K562 (cell line): ENCODE results near the gene LSM4. TPM values are rescaled to one million over a fixed set of nuclear protein-coding genes. Genes with fewer than 3 reads are reported as not detected.

Experiments
- CHCHD3 ChIP-seq: fragments of 250-450 bp; sonication (Bioruptor Pico); IDR thresholded peaks from 2 replicates; pipeline ENCODE4 v2.1.2; 2022; ENCODE audit warnings: mild to moderate bottlenecking
- DDX20 ChIP-seq: fragments of 450-650 bp; IDR thresholded peaks from 2 replicates; pipeline ENCODE4 v1.6.1; 2016; ENCODE audit warnings: missing genetic modification characterization, low read depth, mild to moderate bottlenecking, missing compliant biosample characterization, moderate library complexity
- FOS ChIP-seq: IDR thresholded peaks from 3 replicates; pipeline ENCODE4 v1.6.1; 2011; ENCODE audit not compliant: insufficient read length; ENCODE audit errors: extremely low read depth
- HNRNPK ChIP-seq: fragments of 200-400 bp; formaldehyde crosslinking; IDR thresholded peaks from one replicate; pipeline ENCODE4 v1.6.1; 2018; ENCODE audit warnings: mild to moderate bottlenecking, low read depth, low read length; ENCODE audit not compliant: poor library complexity, severe bottlenecking
- MCM3 ChIP-seq: fragments of 450-650 bp; IDR thresholded peaks from 2 replicates; pipeline ENCODE4 v1.6.1; 2016
- NEUROD1 ChIP-seq: fragments of 150-350 bp; IDR thresholded peaks from 2 replicates; pipeline ENCODE4 v1.6.1; 2014; ENCODE audit warnings: borderline replicate concordance, low read length, low read depth; ENCODE audit not compliant: partially characterized antibody
- NR4A1 ChIP-seq, 2 experiments: fragments of 250-450 bp in 1 of 2; fragments of 450-650 bp in 1 of 2; sonication (Bioruptor Pico) in 1 of 2; IDR thresholded peaks; 2 replicates each; pipeline versions ENCODE4 v1.4.0 to v1.6.1; 2016 to 2020; ENCODE audit warnings: mild to moderate bottlenecking in 2 of 2, missing compliant biosample characterization in 1 of 2, missing genetic modification characterization in 1 of 2, moderate library complexity in 1 of 2
- RUNX1 ChIP-seq: sonication (generic); IDR thresholded peaks from 2 replicates; pipeline ENCODE4 v1.6.1; 2016; ENCODE audit warnings: antibody characterized with exemption, low read depth
- ZNF124 ChIP-seq: sonication (generic); formaldehyde crosslinking; IDR thresholded peaks from 2 replicates; pipeline ENCODE4 v1.8.1; 2022; ENCODE audit warnings: missing genetic modification reagents
- ZNF263 ChIP-seq: sonication (generic); formaldehyde crosslinking; IDR thresholded peaks from 2 replicates; pipeline ENCODE4 v1.8.0; 2022; ENCODE audit warnings: mild to moderate bottlenecking, missing genetic modification reagents, borderline replicate concordance
- ZNF282 ChIP-seq: sonication (generic); formaldehyde crosslinking; IDR thresholded peaks from 2 replicates; pipeline ENCODE4 v1.8.1; 2023; ENCODE audit warnings: missing genetic modification reagents
- ZNF444 ChIP-seq: fragments of 250-450 bp; sonication (Bioruptor Pico); IDR thresholded peaks from 2 replicates; pipeline ENCODE4 v1.4.0; 2020; ENCODE audit warnings: mild to moderate bottlenecking, moderate library complexity
- polyA plus RNA-seq, 8 experiments: library from polyadenylated mRNA; depleted of rRNA in 4 of 8; stranded (reverse) in 5 of 8; unstranded in 3 of 8; fragments of >200 nt; fragmentation: Nextera tagmentation in 2 of 8; fragmentation: Illumina TruSeq in 1 of 8; extraction: Ambion mirVana in 2 of 8; extraction: Trizol in 1 of 8; gene quantifications; 2 replicates each; pipeline versions ENCODE4 v1.2.1 to v1.2.3, GENCODE V29; 2011 to 2014; ENCODE audit warnings: inconsistent platforms in 1 of 8, missing spikeins in 1 of 8
- total RNA-seq, 7 experiments: library from RNA; depleted of rRNA in 6 of 7; stranded (reverse); fragments of >200 nt in 6 of 7; fragmentation: Illumina TruSeq in 2 of 7; extraction: Trizol in 2 of 7; gene quantifications; 2 replicates each; pipeline versions ENCODE4 v1.2.1 to v1.2.3, GENCODE V29; 2011 to 2021; ENCODE audit warnings: low replicate concordance in 1 of 7
- TF ChIP-seq, protein P1 (sequence below): fragments of 250-450 bp; sonication (Bioruptor Pico); IDR thresholded peaks from 2 replicates; pipeline ENCODE4 v1.4.0; 2020
- TF ChIP-seq, protein P2 (sequence below): fragments of 250-450 bp; sonication (Bioruptor Pico); IDR thresholded peaks from 2 replicates; pipeline ENCODE4 v1.4.0; 2020; ENCODE audit warnings: mild to moderate bottlenecking
- TF ChIP-seq, protein P3 (sequence below): fragments of 250-450 bp; sonication (Bioruptor Pico); IDR thresholded peaks from 2 replicates; pipeline ENCODE4 v1.8.0; 2022; ENCODE audit warnings: moderate library complexity, mild to moderate bottlenecking, inconsistent platforms
- TF ChIP-seq, protein P4 (sequence below): fragments of 250-450 bp; sonication (Bioruptor Pico); IDR thresholded peaks from 2 replicates; pipeline ENCODE4 v1.6.1; 2021; ENCODE audit warnings: mild to moderate bottlenecking
- TF ChIP-seq, protein P5 (sequence below): IDR thresholded peaks from 3 replicates; pipeline ENCODE4 v1.6.1; 2011; ENCODE audit warnings: borderline replicate concordance, mild to moderate bottlenecking; ENCODE audit not compliant: insufficient read length, insufficient read depth
- TF ChIP-seq, protein P6 (sequence below): fragments of 250-450 bp; sonication (Bioruptor Pico); IDR thresholded peaks from 2 replicates; pipeline ENCODE4 v1.5.0; 2021; ENCODE audit warnings: mild to moderate bottlenecking, moderate library complexity

Gene LSM4
- total and polyA plus RNA-seq, 9 of the 15 experiments (the other 6 are each of a cell fraction or from before 2014, with no cell fraction given) = 11.9 to 763 (median 202) TPM

DNA sequence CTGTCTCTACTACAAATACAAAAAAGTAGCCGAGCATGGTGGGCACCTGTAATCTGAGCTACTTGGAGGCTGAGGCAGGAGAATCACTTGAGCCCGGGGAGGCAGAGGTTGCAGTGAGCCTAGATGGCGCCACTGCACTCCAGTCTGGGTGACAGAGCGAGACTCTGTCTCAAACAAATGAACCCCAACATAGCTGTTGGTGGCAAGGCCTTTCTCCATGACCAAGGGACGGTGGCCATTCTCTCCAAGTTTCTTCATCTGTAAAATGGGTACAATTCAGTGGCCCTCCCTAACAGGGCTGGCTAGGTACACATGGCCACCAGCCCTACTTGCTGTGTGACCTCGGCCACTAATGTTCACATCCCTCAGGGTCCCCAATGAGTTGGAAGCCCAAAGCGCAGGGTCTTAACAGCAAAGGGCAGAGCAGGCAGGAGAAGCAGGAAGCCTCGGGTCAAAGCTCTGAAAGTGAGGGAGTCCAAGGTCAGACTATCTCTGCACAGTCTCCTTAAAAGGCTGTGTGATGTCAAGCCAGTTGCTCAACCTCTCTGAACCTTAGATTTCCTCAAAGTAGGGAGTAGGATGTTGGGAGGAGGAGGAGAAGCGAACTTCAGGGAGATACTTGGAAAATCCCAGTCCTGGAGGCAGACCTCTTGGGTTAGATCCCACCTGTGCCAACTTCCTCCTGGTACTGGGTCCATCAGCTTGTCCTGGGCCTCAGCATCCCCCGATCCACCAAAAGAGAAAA is 44.2 kb downstream of the LSM4 start (continued):
- TF ChIP-seq FOS (no peak), ZNF124 (no peak), RUNX1 (no peak), HNRNPK (no peak), CHCHD3 (CRISPR knock-in tag) (no peak), ZNF282 (0 out of 2 replicates have a peak, but pooled peaks have one; percentile 42), NEUROD1 (no peak), ZNF444 (CRISPR knock-in tag) (no peak), ZNF263 (CRISPR knock-in tag) (no peak), DDX20 (no peak), MCM3 (no peak), NR4A1 (CRISPR knock-in tag; IDR thresholded peaks at IDR 0.05) (no peak), NR4A1 (tag; IDR thresholded peaks at IDR 0.05) (no peak)
- TF ChIP-seq, protein P1, sequence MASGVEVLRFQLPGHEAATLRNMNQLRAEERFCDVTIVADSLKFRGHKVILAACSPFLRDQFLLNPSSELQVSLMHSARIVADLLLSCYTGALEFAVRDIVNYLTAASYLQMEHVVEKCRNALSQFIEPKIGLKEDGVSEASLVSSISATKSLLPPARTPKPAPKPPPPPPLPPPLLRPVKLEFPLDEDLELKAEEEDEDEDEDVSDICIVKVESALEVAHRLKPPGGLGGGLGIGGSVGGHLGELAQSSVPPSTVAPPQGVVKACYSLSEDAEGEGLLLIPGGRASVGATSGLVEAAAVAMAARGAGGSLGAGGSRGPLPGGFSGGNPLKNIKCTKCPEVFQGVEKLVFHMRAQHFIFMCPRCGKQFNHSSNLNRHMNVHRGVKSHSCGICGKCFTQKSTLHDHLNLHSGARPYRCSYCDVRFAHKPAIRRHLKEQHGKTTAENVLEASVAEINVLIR (CRISPR knock-in tag) = no peak
- TF ChIP-seq, protein P2, sequence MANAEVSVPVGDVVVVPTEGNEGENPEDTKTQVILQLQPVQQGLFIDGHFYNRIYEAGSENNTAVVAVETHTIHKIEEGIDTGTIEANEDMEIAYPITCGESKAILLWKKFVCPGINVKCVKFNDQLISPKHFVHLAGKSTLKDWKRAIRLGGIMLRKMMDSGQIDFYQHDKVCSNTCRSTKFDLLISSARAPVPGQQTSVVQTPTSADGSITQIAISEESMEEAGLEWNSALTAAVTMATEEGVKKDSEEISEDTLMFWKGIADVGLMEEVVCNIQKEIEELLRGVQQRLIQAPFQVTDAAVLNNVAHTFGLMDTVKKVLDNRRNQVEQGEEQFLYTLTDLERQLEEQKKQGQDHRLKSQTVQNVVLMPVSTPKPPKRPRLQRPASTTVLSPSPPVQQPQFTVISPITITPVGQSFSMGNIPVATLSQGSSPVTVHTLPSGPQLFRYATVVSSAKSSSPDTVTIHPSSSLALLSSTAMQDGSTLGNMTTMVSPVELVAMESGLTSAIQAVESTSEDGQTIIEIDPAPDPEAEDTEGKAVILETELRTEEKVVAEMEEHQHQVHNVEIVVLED = no peak
- TF ChIP-seq, protein P3, sequence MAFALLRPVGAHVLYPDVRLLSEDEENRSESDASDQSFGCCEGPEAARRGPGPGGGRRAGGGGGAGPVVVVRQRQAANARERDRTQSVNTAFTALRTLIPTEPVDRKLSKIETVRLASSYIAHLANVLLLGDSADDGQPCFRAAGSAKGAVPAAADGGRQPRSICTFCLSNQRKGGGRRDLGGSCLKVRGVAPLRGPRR (CRISPR knock-in tag) = no peak
- TF ChIP-seq, protein P4, sequence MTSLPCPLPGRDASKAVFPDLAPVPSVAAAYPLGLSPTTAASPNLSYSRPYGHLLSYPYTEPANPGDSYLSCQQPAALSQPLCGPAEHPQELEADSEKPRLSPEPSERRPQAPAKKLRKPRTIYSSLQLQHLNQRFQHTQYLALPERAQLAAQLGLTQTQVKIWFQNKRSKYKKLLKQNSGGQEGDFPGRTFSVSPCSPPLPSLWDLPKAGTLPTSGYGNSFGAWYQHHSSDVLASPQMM = no peak
- TF ChIP-seq, protein P5, sequence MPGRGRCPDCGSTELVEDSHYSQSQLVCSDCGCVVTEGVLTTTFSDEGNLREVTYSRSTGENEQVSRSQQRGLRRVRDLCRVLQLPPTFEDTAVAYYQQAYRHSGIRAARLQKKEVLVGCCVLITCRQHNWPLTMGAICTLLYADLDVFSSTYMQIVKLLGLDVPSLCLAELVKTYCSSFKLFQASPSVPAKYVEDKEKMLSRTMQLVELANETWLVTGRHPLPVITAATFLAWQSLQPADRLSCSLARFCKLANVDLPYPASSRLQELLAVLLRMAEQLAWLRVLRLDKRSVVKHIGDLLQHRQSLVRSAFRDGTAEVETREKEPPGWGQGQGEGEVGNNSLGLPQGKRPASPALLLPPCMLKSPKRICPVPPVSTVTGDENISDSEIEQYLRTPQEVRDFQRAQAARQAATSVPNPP = no peak
- TF ChIP-seq, protein P6, sequence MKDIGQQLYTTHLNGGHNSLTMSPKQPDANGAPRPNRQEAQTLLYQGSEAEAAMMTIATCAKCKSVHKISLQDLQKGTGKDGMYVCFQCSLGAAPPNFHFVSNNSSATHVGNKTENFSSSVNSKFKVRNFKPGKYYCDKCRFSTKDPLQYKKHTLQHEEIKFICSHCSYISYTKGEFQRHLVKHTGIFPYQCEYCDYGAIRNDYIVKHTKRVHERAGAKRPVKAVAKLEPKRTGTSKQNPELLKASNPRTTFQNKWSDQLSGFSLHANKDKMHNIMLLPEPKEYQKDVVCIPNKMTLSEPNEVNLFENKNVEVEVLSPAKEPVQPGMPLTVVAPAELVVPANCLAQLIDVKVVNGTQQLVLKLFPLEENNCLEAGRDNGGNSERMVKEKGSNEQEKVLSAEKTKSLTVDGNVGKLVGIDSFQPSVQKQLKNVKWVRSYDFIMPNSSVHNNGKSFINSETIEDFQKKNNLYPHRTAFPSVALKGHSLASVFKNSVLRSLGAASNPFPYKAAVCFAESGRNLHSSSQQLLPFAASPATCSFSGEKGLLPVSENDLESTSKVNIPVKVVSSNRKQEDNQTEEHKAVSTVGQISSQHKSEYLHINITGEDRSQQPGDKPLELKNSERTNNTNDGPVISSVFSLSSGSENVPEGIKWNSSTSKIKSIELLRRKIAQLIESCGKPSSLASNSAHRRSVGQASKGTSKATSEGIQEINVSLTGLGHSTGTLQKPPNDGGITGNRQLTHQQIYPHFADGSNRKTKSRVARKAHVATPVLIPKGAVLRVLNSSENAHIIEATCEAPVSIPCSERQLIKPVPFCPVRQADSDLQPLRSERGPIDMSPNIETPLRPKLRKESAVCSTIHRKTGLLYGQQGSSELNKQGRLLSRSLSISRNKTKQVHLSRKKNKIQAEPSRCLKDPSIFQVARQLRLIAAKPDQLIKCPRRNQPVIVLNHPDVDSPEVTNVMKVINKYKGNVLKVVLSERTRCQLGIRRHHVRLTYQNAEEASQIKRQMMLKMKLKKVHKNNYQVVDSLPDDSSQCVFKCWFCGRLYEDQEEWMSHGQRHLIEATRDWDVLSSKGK (CRISPR knock-in tag) = no peak
